EH (cell line): ENCODE data around the gene CCL26.

Experiments used
- DNase-seq: peaks from one replicate; pipeline ENCODE4 v3.0.0-alpha.2; 2015; ENCODE audit warnings: low read depth

Gene CCL26, protein sequence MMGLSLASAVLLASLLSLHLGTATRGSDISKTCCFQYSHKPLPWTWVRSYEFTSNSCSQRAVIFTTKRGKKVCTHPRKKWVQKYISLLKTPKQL

DNA sequence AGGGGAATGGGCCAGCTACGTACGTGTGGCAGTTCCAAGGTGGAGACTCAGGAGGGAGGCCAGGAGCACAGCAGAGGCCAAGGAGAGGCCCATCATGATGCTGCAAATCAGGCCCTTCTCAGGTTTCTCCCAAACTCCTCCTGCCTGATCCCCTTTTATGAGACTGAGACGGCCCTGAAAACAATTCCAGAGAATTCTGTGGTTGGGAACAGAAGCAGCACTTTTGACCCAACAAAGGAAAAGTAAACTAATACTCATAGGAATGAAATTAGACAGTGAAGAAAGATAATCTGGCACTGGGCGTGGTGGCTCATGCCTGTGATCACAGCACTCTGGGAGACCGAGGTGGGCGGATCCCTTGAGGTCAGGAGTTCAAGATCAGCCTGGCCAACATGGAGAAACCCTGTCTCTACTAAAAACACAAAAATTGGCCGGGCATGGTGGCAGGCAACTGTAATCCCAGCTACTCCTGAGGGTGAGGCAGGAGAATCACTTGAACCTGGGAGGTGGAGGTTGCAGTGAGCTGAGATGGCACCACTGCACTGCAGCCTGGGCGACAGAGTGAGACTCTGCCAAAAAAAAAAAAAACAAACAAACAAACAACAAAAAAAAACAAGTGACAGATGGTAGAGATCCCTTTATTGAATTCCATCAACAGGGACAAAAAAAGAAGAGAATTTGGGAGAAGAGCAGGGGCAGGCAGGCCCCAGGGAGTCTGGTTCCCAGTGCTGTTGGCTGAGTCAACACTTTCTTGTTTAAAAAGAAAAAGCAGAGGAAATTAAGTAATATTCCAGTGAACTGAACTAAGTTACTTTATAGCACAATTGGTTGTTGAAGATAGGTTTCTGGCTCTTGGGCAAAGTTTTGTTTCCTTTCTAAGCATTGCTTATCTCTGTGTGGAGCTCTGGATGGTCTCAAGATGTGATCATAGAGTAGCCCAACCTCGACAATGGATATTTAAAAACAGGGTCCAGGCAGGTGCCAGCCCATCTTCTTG, at the start of gene CCL26:
Gene CCL26 (minus strand): TSS at position 131 of the 997 bp plus-strand sequence. CDS start 35 bp downstream, at position 96.
- DNase-seq, result peak; percentile 97

DNA sequence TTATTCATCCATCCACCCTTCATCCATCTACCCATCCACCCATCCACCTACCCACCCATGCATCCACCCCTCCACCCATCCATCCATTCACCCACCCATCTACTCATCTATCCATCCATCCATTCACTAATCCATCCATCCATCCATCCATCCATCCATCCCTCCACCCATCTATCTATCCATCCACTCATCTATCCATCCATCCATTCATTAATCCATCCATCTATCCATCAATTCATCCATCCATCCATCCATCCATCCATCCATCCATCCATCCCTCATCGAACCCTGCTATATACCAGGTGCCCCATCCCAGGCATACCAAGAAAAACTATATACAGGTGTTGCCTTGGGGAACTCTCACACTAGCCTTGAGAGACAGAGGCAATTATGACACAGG, 48.7 kb upstream of the CCL26 start:
- DNase-seq, result no peak

DNA sequence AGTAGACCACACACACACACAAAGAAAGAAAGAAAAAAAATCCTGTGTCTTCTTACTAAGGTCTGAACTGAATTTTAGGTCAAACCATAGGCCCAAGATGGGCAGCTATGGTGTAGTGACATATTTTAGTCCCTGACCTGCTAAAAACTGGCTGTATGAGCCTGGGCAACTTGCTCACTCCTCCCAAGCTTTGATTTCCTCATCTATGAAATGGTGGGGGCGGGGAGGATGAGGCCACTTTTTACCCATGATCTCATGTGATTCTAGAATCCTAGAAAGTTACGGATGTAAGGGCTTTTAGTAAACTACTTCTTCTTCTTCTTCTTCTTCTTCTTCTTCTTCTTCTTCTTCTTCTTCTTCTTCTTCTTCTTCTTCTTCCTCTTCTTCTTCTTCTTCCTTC, 47.7 kb upstream of the CCL26 start:
- DNase-seq, result no peak

DNA sequence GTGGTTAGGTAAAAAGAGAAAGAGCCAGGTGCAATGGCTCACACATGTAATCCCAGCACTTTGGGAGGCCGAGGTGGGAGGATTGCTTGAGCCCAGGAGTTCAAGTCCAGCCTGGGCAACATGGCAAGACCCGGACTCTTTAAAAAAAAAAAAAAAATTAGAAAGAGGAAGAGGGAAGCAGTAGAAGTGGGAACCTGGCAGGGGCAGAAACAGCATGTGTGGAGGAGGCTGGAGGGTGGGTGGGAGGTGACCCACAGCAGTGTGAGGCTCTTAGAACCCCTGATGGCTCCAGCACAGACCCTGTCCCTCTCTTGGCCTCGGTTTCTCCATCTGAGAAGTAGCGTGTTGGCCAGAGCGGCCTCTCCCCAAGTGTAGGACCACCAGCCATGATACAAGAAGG, 46.5 kb upstream of the CCL26 start:
- DNase-seq, result no peak

DNA sequence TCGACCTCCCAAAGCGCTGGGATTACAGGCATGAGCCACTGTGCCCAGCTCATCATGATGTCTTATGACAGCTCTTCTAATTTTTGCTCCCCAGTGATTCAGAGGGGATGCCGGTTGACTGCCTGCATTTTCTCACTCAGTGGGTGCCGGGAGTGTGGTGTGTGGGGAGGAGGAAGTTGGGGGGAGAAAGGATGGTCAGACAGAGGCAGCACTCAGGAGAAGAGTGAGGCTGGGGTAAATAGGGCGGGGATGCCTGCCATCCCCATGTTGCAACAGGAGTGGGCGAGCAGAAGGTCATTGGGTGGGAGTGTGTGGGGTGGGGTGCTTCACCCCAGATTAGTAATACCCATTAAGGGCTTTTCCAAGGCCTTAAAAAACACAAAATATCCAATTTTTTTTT, 45.1 kb upstream of the CCL26 start:
- DNase-seq, result no peak

DNA sequence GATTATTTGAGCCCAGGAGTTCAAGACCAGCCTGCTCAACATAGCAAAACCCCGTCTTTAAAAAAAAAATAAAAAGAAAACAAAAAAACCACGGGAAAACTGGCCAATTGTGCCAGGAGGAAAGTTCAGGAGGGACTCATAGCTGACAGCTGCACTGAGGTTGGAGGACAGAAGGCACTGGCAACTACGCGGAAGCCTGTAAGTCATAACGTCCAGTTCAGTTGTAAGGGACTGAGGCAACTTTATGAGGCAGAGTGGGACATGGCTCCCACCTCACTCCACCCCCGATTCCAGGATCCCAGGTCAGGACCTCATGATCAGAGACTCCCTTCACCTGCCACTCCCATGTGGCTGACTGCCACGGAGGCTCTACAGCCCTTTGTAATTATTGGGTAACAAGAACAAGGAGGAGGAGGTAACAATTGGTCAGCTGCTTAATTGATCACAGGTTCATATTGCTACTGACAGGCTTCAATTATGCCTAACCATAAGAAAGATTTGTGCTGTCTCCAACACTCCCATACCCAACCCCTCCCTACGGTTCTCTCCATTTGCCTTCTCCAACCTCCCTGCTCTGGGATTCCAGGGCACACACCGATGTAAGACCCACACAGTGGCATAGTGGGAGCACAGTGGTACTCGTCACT, 43.5 kb upstream of the CCL26 start:
- DNase-seq, result peak; percentile 6

DNA sequence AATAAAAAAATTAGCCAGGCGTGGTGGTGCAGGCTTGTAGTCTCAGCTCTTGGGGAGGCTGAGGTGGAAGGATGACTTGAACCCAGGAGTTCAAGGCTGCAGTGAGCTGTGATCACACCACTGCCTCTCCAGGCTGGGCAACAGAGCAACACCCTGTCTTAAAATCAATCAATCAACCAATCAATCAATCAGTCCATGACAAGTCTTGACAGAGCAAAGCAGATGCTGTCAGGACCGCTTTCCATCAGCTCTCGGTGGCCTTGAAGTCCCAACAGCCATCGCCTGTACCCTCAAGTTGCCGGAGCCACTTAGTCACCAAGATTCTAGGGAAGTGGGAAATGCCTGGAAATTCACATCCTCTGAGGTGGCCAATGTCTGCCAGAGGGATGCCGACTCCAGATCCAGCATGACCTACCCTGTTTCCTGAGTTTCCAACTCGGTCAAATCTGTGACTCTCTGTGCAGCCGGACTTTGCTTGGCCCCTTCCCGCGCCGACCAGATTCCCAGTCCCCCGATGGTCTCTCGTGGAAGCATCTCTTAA, 42.5 kb upstream of the CCL26 start:
- DNase-seq, result peak; percentile 67

DNA sequence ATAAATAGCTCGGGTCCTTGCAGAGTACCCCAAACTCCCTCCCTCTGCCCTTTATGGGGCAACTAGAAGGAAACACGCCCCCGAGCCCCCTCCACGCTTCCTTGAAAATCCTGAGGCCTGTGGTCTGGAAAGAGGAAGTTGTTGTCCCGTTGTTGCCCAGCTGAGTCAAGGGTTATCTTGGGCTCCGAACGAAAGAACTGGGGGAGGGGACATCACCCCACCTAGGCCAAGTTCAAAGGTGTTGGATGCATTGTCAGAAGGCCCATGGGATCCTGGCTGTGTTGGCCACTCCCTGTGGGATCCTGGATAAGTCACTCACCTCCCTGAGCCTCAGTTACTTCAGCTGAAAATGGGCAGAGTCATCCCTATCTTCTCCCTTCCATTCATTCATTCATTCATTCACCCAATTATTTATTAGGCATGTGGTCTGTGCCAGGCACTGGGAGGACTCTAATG, 41.8 kb upstream of the CCL26 start, which contains the start of gene CCL24:
Gene CCL24 (minus strand): TSS at position 26 of the 456 bp plus-strand sequence. CDS start 91 bp downstream, outside the sequence.
- DNase-seq, result no peak

DNA sequence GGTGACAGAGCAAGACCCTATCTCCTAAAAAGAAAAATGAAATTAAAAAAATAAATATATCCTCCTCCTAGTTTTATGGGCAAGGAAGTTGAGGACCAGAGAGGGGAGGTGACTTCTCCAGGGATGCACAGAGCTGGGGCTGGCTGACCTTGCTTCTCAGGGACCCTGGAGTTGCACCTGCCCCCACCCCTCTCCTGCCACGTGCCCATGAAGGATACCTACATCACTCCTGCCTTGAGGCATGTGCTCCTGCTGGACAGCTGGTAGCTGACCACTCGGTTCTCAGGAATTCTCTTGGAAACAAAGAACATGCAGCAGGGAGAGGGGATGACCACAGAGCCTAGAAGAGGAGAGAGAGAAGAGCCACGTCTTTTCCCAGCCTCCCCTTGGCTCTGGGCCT, 41.1 kb upstream of the CCL26 start:
- DNase-seq, result peak; percentile 11

DNA sequence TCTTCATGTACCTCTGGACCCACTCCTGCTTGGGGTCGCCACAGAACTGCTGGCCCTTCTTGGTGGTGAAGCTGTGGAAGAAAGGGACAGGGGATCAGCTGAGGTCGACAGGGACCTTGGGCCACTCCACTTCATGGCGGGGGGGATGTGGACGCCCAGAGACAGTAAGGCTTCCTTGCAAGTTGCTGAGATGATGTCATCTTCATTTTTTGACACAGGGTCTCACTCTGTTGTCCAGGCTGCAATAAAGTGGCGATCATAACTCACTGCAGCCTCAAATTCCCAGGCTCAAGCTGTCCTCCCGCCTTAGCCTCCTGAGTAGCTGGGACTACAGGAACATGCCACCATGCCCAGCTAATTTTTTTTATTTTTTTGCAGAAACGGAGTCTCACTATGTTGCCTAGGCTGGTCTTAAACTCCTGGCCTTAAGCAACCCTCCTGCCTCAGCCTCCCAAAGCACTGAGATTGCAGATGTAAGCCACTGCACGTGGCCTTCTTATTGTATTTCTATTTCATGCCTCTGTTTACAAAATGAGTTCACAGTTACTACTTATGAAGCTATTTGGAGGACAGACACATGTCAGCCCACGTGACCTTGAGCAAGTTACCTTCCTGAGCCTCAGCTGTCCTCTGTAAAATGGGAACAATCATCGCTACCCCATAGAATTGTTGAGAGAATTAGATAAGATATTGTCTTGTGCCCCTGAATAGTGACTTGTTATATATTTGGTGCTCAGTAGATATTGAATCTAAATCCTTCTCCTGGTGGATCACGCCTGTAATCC, 40.1 kb upstream of the CCL26 start:
- no peak for DNase-seq

DNA sequence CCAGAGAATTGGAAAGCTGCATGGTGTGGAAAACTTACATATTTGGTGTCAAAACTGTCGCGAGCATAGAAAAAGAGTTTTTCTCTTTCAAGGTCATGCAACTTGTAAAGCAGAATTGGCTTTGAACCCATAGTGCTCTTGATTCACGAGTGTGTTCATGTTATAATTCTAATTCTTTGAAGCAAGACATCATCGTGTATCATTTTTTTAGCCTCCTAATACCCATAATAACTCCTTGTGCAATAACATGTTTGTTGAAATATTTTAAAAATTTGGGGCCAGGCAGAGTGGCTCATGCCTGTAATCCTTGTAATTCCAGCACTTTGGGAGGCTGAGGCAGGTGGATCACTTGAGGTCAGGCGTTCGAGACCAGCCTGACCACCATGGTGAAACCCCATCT, 37.4 kb upstream of the CCL26 start:
- DNase-seq, result no peak

DNA sequence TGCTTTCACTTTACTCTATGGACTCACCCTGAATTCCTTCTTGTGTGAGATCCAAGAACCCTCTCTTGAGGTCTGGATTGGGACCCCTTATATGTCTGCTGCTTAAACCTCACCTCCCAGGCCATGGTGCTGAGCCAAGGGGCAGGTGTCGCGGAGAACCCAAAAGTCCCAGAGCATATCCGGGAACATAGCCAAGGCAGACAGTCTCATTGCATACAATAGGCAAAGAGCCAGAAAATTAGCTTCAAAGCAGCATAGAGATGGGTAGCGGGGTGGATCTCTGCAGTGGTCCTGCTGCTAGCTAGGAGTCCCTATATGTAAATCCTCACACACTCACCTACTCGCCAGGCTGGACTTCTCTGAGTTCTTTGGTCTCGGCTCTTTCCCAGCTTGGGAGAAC, 36.1 kb upstream of the CCL26 start:
- no peak for DNase-seq

DNA sequence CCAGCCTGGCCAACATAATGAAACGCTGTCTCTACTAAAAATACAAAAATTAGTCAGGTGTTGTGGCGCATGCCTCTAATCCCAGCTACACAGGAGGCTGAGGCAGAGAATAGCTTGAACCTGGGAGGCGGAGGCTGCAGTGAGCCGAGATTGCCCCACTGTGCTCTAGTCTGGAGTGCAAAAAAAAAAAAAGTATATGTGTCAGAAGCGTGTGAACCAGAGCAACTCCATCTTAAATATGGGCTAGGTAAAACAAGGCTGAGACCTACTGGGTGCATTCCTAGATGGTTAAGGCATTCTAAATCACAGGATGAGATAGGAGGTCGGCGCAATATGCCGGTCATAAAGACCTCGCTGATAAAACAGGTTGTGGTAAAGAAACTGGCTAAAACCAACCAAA, 35.4 kb upstream of the CCL26 start:
- DNase-seq, result no peak

DNA sequence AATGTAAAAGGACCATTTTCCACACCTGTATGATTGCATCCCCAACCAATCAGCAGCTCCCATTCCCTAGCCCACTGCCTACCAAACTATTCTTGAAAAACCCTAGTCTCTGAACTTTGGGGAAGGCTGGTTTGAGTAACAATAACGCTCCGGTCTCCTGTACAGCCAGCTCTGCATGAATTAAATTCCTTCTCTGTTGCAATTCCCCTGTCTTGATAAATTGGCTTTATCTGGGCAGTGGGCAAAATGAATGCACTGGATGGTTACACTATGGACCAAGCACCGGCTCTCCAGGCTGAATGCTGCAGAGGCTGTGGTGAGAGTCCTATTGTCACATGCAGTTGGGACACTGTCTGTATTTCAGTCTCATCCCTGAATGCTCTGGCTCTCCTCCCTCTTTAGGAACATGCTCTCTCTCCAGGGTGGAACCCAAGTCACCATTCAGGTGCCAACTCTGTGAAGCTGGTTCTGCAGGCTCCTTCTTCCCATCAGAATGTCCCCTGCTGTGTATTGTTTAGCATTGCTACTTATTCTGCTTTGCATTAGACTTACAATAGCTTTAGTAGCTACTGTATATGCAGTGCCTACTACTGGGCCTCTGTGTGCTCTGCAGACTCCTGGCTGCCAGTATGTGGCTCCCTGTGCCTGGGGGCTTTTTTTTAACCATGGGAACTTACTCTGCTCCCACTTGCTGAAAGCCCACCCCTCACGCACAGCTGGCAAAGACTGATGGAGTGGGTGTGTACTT, 34.7 kb upstream of the CCL26 start:
- no peak for DNase-seq

DNA sequence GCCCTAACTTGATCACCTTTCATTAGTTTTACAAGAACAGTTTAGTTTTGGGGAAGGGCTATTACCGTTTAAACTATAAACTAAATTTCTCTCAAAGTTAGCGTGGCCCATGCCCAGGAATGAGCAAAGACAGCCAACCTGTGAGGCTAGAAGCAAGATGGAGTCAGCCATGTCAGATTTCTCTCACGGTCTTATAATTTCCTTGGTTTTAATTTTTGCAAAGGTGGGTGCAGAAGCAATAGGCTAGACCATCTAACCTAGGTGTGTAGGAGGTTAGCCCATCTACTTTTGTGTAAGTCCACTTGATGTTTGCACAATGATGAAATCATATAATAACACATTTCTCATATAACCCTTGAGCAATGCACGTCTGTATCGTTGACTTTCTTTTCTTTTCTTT, 32.7 kb upstream of the CCL26 start:
- no peak for DNase-seq

DNA sequence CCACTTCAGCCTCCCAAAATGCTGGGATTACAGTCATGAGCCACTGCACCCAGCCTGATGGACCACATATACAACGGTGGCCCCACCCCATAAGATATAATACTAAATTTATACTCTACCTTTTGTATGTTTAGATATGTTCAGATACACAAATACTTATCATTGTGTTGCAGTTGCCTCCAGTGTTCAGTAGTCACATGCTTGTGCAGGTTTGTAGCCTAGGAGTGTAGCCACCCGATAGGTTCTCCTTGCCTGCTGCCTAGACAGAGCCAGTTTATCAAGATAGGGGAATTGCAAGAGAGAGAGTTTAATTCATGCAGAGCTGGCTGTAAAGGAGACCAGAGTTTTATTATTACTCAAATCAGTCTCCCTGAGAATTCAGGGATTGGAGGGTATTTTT, 32.0 kb upstream of the CCL26 start:
- no peak for DNase-seq

DNA sequence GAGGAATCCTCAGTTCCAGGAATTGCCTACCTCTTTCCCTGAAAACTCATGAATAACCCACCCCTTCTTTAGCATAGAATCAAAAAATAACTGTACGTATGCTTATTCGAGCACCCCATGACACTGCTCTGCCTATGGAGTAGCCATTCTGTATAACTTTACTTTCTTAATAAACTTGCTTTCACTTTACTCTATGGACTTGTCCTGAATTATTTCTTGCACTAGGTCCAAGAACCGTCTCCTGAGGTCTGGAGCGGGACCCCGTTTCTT, 30.5 kb upstream of the CCL26 start:
- no peak for DNase-seq

DNA sequence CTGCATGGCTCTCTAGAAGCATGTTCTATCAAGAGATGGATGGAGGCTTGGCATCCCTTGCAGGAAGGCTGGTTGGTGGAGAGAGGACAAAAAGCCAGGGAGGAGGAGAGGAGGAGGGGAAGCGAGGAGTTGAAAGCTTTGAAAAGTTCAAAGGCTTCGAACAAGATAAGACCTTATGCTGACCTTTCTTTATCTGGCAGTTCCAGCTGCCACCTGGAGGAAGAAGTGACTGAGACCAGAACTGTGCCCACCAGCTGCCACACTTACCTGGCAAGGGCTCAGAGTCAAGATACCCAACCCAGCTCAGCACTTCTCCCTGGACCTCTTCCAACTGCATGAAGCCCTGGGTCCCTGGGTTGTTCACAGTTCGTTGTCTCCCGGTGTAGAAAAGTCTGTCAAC, 26.8 kb upstream of the CCL26 start:
- no peak for DNase-seq

DNA sequence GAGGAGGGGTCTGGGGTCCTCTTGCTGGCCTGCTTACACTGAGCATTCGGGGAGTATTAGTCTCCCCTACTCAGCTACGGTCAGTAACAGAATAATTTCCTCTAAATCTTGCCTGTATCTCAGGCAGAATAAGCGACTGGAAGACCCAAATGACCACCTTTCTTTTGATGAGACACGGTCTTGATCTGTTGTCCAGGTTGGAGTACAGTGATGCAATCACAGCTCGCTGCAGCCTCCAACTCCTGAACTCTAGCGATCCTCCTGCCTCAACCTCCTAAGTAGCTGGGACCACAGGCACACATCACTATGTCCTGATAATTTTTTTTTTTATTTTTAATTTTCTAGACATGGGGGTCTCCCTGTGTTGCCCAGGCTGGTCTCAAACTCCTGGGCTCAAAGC, 24.4 kb upstream of the CCL26 start:
- DNase-seq, result no peak

DNA sequence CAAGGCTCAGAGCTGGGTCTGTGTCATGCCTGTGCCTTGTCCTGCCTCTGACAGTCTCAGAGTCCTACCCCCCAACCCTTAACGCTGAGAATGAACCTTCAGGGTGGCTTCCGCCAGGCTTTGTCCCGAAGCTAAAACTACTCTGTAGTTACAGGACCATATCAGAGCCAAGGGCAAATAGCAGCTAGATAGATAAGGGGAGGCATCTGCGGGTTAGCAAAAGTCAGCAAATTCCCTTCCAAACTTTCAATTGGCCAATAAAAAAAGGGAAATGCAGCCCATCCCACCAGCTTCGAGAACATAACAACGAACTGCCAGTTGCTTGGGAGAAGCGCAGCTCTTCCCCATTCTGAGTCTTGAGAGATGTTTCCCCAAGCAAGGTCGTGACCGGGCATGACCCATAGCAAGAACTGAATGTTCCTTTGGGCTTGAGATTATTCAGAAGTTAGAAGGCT, 23.8 kb upstream of the CCL26 start:
- DNase-seq, result no peak

DNA sequence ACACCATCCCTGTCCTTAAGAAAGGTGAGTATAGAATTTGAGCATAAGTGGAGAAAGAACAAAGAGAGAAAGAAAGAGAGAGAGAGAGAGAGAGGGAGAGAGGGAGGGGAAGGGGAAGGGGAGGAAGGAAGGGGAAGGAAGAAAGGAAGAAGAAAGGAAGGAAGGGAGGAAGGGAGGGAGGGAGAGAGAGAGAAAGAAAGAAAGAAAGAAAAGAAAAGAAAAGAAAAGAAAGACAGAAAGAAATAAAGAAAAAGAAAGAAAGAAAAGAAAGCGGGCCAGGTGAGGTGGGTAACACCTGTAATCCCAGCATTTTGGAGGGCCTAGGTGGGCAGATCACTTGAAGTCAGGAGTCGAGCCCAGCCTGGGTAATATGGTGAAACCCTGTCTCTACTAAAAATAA, 21.7 kb upstream of the CCL26 start:
- DNase-seq, result no peak
